Measurements from ENCODE around the gene HSDL2.

HSDL2 gene

DNA sequence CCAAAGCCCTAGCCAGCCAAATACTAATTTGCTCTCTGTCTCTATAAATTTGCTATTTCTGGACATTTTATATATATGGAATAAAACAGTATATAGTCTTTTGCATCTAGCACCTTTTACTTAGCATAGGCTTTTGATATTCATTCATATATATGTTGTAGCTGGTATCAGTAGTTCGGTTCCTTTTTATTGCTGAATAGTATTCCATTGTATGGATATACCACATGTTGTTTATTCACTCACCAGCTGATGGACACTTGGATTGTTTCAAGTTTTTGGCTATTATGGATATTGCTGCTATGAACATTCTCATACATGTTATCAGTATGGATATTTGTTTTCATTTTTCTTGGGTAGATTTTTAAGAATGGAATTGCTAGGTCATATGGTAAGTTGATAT lies 82.9 kb downstream of the HSDL2 start:
- DNase-seq, result no peak

- DNase-seq, result no peak
Observed at GRCh38 chr9:112465352-112465751, 85.4 kb downstream of the HSDL2 start.

- no peak for DNase-seq
Observed at GRCh38 chr9:112472996-112473395, 93.1 kb downstream of the HSDL2 start.

DNA sequence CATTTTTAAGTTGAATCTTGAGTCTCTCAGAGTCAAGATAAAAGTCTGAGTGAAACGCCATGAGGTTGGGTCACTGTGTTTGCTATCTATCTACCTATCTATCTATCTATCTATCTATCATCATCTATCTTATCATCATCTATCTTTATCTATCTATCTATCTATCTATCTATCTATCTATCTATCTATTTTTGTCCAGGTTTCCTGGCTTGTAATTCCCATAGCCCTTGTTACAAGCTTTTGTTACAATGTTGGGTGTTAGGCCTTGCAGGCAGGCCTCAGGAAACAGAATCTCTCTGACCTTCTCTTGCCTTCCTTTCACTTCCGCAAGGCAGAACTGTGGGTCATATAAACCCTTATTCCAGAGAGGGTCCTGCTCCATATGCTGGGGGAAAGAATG lies 94.1 kb downstream of the HSDL2 start:
- no peak for DNase-seq

- DNase-seq, result no peak
Observed at GRCh38 chr9:112475318-112475717, 95.4 kb downstream of the HSDL2 start.

GRCh38 chr9:112477330-112477729 lies 97.4 kb downstream of the HSDL2 start:
- DNase-seq, result no peak

GRCh38 chr9:112479221-112479620 lies 99.3 kb downstream of the HSDL2 start:
- DNase-seq, result no peak

DNA sequence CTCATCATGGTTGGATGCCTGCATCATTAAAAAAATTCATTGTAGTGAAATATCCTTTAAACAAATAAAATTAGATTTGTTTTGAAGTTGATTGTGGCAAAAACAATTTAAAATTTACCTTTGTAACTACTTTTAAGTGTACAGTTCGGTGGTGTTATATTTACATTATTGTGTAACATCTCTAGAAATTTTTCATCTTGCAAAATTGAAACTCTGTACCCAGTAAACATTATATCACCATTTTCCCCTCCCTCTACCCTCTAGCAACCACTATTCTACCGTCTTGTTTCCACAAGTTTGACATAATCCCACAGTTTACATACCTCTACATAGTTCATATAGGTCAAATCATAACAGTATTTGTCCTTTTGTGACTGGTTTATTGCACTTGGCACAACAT lies 104.7 kb downstream of the HSDL2 start:
- no peak for DNase-seq

DNA sequence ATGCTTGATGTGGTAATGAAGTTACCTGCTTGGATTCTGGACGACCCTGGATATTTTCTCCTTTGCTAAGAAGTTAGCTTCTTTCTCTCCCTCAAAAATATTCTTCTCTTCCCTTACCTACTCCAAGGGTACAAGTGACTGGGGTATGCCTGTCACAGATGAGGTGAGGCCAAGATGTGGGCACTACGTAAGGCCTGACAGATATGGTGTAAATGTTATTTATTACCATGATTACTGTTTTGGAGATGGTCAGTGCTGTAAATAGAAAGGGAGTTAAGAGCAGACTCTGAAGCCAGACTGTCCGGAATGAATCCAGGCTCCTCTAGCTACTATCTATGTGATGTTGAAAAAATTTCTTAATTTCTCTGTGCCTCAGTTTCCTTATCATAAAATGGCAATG lies 105.7 kb downstream of the HSDL2 start:
- no peak for DNase-seq

DNA sequence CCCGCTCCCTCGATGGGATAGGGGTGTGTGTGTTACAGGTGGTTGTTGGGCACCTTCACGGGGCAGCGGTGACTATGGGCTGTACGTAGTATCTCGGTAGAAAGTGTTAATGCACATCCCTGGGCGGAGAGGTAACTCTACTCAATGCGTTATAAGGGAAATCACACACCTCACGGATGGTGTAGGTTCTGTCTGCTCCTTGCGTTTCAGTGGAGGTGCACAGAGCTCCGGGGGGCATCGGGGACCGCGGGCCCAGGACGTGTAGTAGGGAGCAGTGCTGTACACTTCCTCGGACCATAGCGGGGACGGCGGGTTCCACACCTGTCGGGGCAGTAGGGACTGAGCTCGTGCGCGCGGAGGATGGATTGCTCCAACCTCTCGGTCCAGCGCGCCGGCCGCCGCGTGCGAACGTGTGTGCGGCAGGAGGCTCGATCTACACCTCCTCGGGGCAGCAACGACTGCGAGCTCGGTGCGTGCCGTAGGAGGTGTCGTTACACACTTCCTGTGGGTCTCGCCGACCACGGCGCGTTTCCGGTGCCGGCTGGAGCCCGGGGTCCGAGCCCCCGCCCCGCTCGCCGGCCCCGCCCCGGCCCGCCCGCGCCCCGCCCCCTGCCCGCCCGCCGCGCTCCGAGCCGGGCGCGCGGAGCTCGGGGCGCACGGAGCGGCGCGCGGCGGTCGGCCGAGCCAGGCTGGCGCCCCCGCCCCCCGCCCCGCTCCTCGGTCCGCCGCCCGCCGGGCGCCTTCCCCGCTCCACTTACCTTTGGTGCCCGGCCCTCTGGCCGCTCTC lies 106.5 kb downstream of the HSDL2 start, which contains the start of gene KIAA1958:
Gene KIAA1958, plus strand, starts transcription at position 607 of the 787 bp plus-strand sequence. CDS start 87,254 bp downstream, outside the sequence.
- DNase-seq, result peak; percentile 20 to 27

- peak in 1 of 2 donors; percentile 14 for DNase-seq
Observed at GRCh38 chr9:112487008-112487798, 107.3 kb downstream of the HSDL2 start.

DNA sequence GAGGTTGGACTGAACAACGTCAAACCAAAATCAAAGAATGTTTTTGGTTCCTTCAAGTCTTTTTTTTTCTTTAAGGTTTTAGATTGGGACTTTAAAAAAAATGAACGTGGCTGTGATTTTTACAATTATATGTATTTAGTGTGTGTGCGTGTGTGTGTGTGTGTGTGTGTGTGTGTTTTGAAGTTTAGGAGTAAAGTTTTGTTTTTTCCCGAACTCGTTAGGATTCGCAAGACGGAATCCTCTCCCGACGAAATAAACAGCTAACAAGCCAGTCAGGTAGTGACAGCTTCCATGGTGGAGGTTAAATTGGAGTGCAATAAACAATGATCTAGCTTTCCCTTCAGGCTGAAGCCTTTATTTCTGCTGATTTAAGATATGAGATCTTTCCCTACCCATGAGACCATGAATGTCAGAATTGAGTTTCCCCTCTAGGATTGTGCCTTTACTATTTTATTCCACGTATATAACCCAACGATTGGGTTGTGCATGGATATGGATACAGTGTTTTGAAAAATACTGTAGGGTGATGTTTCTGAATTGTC lies 108.0 kb downstream of the HSDL2 start:
- DNase-seq, result no peak

GRCh38 chr9:112489039-112489546 lies 109.2 kb downstream of the HSDL2 start:
- DNase-seq, result no peak

- DNase-seq, result no peak
Observed at GRCh38 chr9:112489876-112490666, 110.2 kb downstream of the HSDL2 start.

GRCh38 chr9:112493393-112494137 lies 113.7 kb downstream of the HSDL2 start:
- no peak for DNase-seq

DNA sequence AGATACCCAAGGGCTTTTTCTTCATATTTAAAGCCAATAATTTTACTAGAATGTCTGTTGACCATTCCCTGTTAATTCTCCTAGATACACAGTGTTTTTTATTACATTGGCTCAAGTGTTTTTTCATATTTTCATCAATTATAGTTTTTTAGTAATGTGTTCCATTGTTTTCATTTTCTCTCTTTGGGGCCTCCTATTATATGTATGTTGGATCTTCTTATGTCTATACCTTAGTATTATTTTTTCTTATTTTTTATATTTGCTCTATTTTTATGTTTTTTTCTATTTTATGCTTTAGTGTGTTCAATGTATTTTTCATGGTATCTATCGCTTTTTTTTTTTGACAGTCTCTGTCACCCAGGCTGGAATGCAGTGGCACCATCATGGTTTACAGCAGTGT lies 114.2 kb downstream of the HSDL2 start:
- DNase-seq, result no peak

GRCh38 chr9:112495614-112496013 lies 115.7 kb downstream of the HSDL2 start:
- peak; percentile 24 to 43 for DNase-seq

DNA sequence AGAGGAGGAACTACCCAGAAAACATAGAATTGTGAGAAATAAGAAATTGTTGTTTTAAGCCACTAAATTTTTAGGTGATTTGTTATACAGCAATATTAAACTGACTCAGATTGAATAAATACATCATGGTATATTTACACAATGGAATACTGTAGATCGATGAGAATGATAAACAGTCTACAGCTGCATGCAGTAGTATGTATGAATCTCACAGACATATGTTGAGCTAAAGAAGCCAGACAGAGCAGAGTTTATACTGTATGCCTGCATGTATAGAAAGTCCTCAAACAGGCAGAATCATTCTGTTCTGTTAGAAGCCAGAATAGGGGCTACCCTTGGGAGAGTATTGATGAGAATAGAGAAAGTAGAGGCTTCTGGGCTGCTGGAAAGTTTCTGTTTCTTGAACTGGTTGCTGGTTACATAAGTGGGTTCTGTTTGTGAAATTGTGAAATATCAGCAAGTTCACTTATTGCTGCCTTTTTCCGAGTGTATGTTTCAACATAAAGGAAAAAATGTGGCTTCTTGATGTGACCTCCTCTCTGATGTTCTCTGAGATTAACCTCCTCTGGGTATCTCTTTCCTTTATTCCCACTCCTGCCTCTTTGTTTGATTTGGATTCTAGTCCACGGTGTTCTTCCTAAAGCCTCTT lies 116.3 kb downstream of the HSDL2 start:
- DNase-seq, result peak; percentile 78 to 83

- DNase-seq, result no peak
Observed at GRCh38 chr9:112500842-112501241, 120.9 kb downstream of the HSDL2 start.

DNA sequence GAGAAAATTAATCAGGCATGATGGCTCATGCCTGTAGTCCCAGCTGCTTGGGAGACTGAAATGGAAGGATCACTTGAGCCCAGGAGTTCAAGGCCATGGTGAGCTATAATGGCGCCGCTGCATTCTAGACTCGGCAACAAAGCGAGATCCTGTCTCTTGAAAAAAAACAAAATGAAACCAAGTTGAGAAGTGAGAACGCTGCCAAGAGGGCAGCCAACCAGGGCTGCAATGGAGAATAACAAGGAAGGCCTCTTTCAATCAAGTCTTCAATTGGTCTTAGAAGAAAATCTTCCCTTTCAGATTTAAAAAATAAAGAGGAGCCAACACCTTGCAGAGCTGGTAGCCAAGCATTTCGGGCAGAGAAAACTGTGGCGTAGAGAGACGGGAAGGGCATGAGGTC lies 121.4 kb downstream of the HSDL2 start:
- no peak for DNase-seq

- no peak for DNase-seq
Observed at GRCh38 chr9:112502175-112502946, 122.5 kb downstream of the HSDL2 start.

Data from inflammatory macrophage treated with lipopolysaccharide for 1 hour (primary cell).